Adrenal gland (tissue), 5 donors: ENCODE data around the gene NALF2.

Experiments used
- POLR2A ChIP-seq, 2 donors: fragments of 450-650 bp; IDR thresholded peaks; one replicate each; pipeline ENCODE4 v1.6.1; 2017; ENCODE audit warnings: antibody characterized with exemption in 2 of 2, mild to moderate bottlenecking in 2 of 2, moderate library complexity in 1 of 2
- TF ChIP-seq, protein P1 (sequence below), 6 experiments: fragments of 450-650 bp in 4 of 6; fragments of 200-600 bp in 2 of 6; sonication (generic) in 1 of 6; IDR thresholded peaks; 1 replicate in 5 of 6; 2 replicates in 1 of 6; pipeline versions ENCODE4 v1.5.1 to v1.8.0; 2016 to 2021; ENCODE audit warnings: antibody characterized with exemption in 6 of 6, mild to moderate bottlenecking in 2 of 6, moderate library complexity in 1 of 6
- donor health status: DM: no; HTN: no; CAD: no.

DNA sequence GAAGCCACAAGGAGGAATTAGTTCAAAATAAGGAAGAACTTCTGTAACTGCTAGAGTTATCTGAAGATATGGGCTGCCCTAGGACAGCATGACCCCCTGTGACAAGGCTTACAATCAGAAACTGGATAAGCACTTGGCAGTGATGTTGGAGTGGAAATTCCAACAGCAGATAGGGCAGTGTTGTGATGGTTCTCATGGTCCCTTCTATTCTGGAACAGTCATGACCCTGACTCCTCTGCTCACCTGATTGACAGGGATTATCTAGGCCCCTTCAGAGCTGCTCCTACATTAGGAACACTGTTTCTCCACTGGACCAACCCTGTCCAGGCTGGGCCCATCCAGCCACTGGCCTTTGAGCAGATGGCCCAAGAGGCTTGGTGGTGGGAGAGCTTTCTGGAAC is 17.9 kb downstream of the NALF2 start:
- TF ChIP-seq, protein P1, sequence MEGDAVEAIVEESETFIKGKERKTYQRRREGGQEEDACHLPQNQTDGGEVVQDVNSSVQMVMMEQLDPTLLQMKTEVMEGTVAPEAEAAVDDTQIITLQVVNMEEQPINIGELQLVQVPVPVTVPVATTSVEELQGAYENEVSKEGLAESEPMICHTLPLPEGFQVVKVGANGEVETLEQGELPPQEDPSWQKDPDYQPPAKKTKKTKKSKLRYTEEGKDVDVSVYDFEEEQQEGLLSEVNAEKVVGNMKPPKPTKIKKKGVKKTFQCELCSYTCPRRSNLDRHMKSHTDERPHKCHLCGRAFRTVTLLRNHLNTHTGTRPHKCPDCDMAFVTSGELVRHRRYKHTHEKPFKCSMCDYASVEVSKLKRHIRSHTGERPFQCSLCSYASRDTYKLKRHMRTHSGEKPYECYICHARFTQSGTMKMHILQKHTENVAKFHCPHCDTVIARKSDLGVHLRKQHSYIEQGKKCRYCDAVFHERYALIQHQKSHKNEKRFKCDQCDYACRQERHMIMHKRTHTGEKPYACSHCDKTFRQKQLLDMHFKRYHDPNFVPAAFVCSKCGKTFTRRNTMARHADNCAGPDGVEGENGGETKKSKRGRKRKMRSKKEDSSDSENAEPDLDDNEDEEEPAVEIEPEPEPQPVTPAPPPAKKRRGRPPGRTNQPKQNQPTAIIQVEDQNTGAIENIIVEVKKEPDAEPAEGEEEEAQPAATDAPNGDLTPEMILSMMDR (IDR thresholded peaks at IDR 0.05): no peak
- TF ChIP-seq POLR2A (IDR thresholded peaks at IDR 0.05): no peak
